Measurements from ENCODE around the gene CPPED1. TPM values are rescaled to one million over a fixed set of nuclear protein-coding genes. Genes with fewer than 3 reads are reported as not detected.

CPPED1 gene
- total RNA-seq, 2 donors from 2014 or later: 22.8 to 29.1 TPM

DNA sequence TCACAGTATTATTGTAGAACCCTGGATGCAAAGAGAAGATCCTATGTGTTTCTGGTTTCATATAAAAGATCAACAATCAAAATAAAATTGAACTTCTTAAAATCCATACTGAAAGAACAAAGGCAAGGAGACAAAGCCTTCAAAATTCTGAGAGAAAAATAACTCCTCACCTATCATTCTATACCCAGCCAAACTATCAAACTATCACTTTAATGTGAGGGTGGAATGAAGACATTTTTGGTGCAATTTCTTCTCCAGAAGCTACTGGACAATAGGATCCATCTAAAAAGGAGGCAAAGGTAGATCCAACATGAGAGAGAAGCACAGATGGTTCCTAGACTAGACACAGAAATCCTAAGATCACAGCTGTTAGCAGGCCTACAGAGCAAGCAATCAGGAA is 71.1 kb downstream of the CPPED1 start:
- no peaks in the 10 kb centered on the region for H3K4me1 ChIP-seq
- TF ChIP-seq, protein P1, sequence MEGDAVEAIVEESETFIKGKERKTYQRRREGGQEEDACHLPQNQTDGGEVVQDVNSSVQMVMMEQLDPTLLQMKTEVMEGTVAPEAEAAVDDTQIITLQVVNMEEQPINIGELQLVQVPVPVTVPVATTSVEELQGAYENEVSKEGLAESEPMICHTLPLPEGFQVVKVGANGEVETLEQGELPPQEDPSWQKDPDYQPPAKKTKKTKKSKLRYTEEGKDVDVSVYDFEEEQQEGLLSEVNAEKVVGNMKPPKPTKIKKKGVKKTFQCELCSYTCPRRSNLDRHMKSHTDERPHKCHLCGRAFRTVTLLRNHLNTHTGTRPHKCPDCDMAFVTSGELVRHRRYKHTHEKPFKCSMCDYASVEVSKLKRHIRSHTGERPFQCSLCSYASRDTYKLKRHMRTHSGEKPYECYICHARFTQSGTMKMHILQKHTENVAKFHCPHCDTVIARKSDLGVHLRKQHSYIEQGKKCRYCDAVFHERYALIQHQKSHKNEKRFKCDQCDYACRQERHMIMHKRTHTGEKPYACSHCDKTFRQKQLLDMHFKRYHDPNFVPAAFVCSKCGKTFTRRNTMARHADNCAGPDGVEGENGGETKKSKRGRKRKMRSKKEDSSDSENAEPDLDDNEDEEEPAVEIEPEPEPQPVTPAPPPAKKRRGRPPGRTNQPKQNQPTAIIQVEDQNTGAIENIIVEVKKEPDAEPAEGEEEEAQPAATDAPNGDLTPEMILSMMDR (IDR thresholded peaks at IDR 0.05): no peak
- no peak overlapping the region for H3K4me3 ChIP-seq
- intact Hi-C loops (cut with DNase I): no loop called here
- DNase-seq: no peak
- H3K27me3 ChIP-seq: no peaks in the 10 kb centered on the region
- peaks cover 3% of the 10 kb centered on the region for H3K9me3 ChIP-seq
- no peak overlapping the region for H3K27ac ChIP-seq
- H3K36me3 ChIP-seq: no peaks in the 10 kb centered on the region
- H3K9ac ChIP-seq (ENCODE audit: low read depth in 2 of 2, low read length in 2 of 2): no peak overlapping the region

GRCh38 chr16:12729448-12729847 is 74.2 kb downstream of the CPPED1 start:
- peaks cover 3% of the 10 kb centered on the region for H3K9me3 ChIP-seq
- H3K27me3 ChIP-seq: no peaks in the 10 kb centered on the region
- TF ChIP-seq, protein P1 (IDR thresholded peaks at IDR 0.05): no peak
- H3K4me3 ChIP-seq: no peak overlapping the region
- H3K4me1 ChIP-seq: no peaks in the 10 kb centered on the region
- H3K36me3 ChIP-seq: no peaks in the 10 kb centered on the region
- DNase-seq: no peak
- intact Hi-C loops (cut with DNase I): no loop called here
- no peak overlapping the region for H3K9ac ChIP-seq (ENCODE audit: low read depth in 2 of 2, low read length in 2 of 2)
- no peak overlapping the region for H3K27ac ChIP-seq

- H3K27me3 ChIP-seq: no peaks in the 10 kb centered on the region
- H3K36me3 ChIP-seq: no peaks in the 10 kb centered on the region
- H3K9me3 ChIP-seq: peaks cover 3% of the 10 kb centered on the region
- no peak overlapping the region for H3K9ac ChIP-seq (ENCODE audit: low read depth in 2 of 2, low read length in 2 of 2)
- H3K4me1 ChIP-seq: no peaks in the 10 kb centered on the region
- no peak overlapping the region for H3K4me3 ChIP-seq
- H3K27ac ChIP-seq: no peak overlapping the region
- intact Hi-C loops (cut with DNase I): no loop called here
- TF ChIP-seq, protein P1 (IDR thresholded peaks at IDR 0.05): no peak
- DNase-seq: no peak
Observed at GRCh38 chr16:12728469-12728868, 75.2 kb downstream of the CPPED1 start.

DNA sequence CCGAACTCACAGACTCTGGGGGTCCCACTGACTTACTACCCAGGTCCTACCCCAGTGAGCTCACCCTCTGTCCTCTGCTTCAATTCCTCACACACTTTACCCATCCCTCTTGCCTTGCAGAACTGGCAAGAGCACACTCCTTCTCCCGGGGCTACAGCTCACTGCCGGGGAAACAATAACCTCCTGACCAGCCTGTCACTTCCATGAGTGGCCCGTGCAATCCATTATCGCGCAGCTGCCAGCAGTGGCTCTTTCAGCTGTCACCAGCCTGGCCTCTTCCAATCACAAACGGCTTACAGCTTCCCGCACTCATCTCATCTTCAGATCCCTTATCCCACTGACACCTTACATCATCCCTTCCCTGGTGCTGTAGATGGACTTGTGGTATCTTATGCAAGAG is 79.5 kb downstream of the CPPED1 start:
- Histone ChIP-seq H3K4me3 (no peak overlapping the region), H3K9me3 (no peaks in the 10 kb centered on the region), H3K4me1 (no peaks in the 10 kb centered on the region), H3K27ac (no peak overlapping the region), H3K27me3 (no peaks in the 10 kb centered on the region), H3K9ac (ENCODE audit: low read depth in 2 of 2, low read length in 2 of 2) (no peak overlapping the region), H3K36me3 (no peaks in the 10 kb centered on the region)
- no peak for DNase-seq
- intact Hi-C loops (cut with DNase I): no loop called here
- TF ChIP-seq, protein P1 (IDR thresholded peaks at IDR 0.05): no peak

DNA sequence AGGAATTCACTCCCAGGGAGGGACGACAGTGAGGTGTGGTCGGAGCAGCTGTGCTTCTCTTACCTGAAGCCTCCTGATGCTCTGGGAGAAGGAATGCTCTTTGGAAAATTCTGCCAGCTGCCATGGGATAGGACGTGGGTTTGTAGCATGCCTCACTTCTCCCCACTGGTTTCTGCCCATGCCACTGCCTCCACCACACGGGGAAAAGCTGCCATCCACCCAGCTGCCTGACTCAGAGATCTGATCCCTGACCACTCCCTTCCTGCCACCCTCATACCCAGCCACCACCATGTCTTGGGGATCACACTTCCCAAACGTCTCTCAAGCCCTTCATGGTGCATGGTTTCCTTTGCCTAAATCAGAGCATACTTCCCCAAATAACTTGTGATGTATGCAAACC is 80.0 kb downstream of the CPPED1 start:
- DNase-seq: no peak
- no peaks in the 10 kb centered on the region for H3K27me3 ChIP-seq
- H3K4me3 ChIP-seq: no peak overlapping the region
- no peaks in the 10 kb centered on the region for H3K9me3 ChIP-seq
- H3K27ac ChIP-seq: no peak overlapping the region
- intact Hi-C loops (cut with DNase I): no loop called here
- no peaks in the 10 kb centered on the region for H3K36me3 ChIP-seq
- H3K9ac ChIP-seq (ENCODE audit: low read depth in 2 of 2, low read length in 2 of 2): no peak overlapping the region
- H3K4me1 ChIP-seq: no peaks in the 10 kb centered on the region
- TF ChIP-seq, protein P1 (IDR thresholded peaks at IDR 0.05): no peak

Measured in colonic mucosa (tissue), 4 donors.